ACC112 (cell line): ENCODE results near the gene SPC24.
"Not testable (repeated sequence)": the region's sequence is repeated elsewhere in the genome, so short reads cannot be mapped to it uniquely, and the experiment has no call there.

Experiments
- H2AFZ ChIP-seq: fragments of 200-600 bp; sonication (generic); one replicate; pipeline ENCODE4 v1.6.0; 2017; ENCODE audit warnings: antibody characterized with exemption, low read length; ENCODE audit not compliant: unreplicated experiment
- H3K27ac ChIP-seq: fragments of 200-600 bp; sonication (generic); 2 replicates; pipeline ENCODE4 v1.5.1; 2014; ENCODE audit warnings: low read depth, mild to moderate bottlenecking, antibody characterized with exemption, low read length, moderate library complexity
- H3K27me3 ChIP-seq: fragments of 200-600 bp; sonication (generic); 2 replicates; pipeline ENCODE4 v1.6.1; 2014; ENCODE audit warnings: mild to moderate bottlenecking, antibody characterized with exemption, low read length, moderate library complexity, mixed read lengths; ENCODE audit not compliant: insufficient read depth
- H3K36me3 ChIP-seq: fragments of 200-600 bp; sonication (generic); 2 replicates; pipeline ENCODE4 v1.6.1; 2016; ENCODE audit warnings: mild to moderate bottlenecking, antibody characterized with exemption, low read length, moderate library complexity, mixed read lengths; ENCODE audit not compliant: insufficient read depth
- H3K4me1 ChIP-seq: fragments of 200-600 bp; sonication (generic); one replicate; pipeline ENCODE4 v1.6.1; 2016; ENCODE audit warnings: low read length, mixed read lengths; ENCODE audit not compliant: insufficient read depth, unreplicated experiment, control insufficient read depth
- H3K4me3 ChIP-seq: fragments of 200-600 bp; sonication (generic); 2 replicates; pipeline ENCODE4 v1.5.1; 2014; ENCODE audit warnings: mild to moderate bottlenecking, low read depth, low read length
- H3K79me2 ChIP-seq: fragments of 200-600 bp; sonication (generic); one replicate; pipeline ENCODE4 v1.6.0; 2016; ENCODE audit warnings: low read length; ENCODE audit not compliant: control insufficient read depth, unreplicated experiment, insufficient read depth

Gene SPC24

DNA sequence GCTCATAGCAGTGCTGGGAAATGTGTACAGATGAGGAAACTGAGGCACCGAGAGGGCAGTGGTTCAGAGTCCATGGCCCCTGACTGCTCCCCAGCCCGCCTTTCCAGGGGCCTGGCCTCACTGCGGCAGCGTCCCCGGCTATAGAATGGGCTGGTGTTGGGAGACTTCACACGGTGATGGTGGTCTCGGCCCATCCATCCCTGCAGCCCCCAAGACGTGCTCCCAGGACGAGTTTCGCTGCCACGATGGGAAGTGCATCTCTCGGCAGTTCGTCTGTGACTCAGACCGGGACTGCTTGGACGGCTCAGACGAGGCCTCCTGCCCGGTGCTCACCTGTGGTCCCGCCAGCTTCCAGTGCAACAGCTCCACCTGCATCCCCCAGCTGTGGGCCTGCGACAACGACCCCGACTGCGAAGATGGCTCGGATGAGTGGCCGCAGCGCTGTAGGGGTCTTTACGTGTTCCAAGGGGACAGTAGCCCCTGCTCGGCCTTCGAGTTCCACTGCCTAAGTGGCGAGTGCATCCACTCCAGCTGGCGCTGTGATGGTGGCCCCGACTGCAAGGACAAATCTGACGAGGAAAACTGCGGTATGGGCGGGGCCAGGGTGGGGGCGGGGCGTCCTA is 50.5 kb downstream of the SPC24 start:
- Histone ChIP-seq H3K4me3 (no peak overlapping the region), H3K36me3 (peaks cover 25% of the 10 kb centered on the region), H3K27me3 (no peaks in the 10 kb centered on the region), H2AFZ (no peak overlapping the region), H3K4me1 (no peaks in the 10 kb centered on the region), H3K27ac (no peak overlapping the region), H3K79me2 (peaks cover 14% of the 10 kb centered on the region)

DNA sequence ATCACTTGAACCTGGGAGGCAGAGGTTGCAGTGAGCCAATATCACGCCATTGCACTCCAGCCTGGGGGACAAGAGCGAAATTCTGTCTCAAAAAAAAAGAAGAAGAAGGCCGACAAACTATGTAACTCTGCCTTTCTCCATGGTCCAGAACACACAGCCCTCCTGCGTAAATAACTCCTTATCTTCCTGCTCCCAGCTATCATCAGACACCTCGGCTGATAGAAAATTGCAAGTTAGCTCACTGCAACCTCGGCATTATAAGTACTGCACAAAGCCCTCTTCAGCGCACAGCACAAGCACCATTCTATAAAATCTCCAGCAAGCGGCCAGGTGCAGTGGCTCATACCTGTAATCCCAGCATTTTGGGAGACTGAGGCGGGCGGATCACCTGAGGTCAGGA is 51.9 kb downstream of the SPC24 start:
- Histone ChIP-seq H3K36me3 (peaks cover 29% of the 10 kb centered on the region), H3K79me2 (peaks cover 22% of the 10 kb centered on the region)
- H3K27ac ChIP-seq: not testable (repeated sequence)

DNA sequence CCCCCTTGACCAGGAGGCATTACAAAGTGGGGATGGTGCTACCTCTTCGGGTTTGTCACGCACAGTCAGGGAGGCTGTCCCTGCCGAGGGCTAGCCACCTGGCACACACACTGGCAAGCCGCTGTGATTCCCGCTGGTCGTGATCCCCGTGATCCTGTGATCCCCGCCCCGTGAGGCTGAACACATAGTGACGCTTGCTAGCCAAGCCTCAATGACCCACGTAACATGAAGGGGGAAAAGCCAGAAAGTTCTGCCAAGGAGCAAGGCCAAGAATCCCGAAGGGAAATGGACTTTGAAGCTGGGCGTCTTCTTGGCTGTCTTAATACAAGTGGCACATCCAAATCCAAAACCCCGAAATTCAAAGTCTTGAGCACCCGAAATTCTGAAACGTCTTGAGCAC is 52.6 kb downstream of the SPC24 start:
- H3K4me1 ChIP-seq: no peaks in the 10 kb centered on the region
- H3K4me3 ChIP-seq: no peak overlapping the region
- H3K36me3 ChIP-seq: peaks cover 25% of the 10 kb centered on the region
- no peaks in the 10 kb centered on the region for H3K27me3 ChIP-seq
- no peak overlapping the region for H3K27ac ChIP-seq
- peaks cover 30% of the 10 kb centered on the region for H3K79me2 ChIP-seq
- no peak overlapping the region for H2AFZ ChIP-seq

More for the DNA sequence above, 51.9 kb downstream of the SPC24 start:
- not testable (repeated sequence) for H3K4me1 ChIP-seq, H2AFZ ChIP-seq, H3K27me3 ChIP-seq, H3K4me3 ChIP-seq

DNA sequence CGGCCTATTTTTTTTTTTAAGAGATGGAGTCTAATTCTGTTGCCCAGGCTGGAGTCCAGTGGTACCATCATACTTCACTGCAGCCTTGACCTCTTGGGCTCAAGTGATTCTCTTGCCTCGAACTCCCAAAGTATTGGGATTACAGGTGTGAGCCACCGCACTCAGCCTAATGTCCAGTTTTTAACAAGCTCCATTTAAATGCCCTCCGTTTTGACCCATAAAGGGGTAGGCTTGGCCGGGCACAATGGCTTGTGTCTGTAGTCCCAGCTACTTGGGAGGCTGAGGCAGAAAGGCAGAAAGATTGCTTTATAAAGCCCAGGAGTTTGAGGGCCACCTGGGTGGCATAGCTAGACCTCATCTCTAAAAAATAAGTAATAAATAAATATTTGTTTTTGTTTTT is 54.5 kb downstream of the SPC24 start:
- no peak overlapping the region for H3K4me3 ChIP-seq
- no peak overlapping the region for H3K27ac ChIP-seq
- peaks cover 39% of the 10 kb centered on the region for H3K79me2 ChIP-seq
- H2AFZ ChIP-seq: no peak overlapping the region
- H3K36me3 ChIP-seq: peaks cover 19% of the 10 kb centered on the region
- no peaks in the 10 kb centered on the region for H3K27me3 ChIP-seq
- peaks cover 9% of the 10 kb centered on the region for H3K4me1 ChIP-seq

DNA sequence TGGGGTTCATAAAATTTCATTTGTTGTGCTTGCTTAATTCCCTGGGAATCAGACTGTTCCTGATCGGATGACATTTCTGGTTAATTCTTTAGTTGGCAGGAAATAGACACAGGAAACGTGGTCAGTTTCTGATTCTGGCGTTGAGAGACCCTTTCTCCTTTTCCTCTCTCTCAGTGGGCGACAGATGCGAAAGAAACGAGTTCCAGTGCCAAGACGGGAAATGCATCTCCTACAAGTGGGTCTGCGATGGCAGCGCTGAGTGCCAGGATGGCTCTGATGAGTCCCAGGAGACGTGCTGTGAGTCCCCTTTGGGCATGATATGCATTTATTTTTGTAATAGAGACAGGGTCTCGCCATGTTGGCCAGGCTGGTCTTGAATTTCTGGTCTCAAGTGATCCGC is 55.5 kb downstream of the SPC24 start:
- Histone ChIP-seq H3K36me3 (peaks cover 19% of the 10 kb centered on the region), H3K4me3 (no peak overlapping the region), H3K27me3 (no peaks in the 10 kb centered on the region), H3K79me2 (peaks cover 38% of the 10 kb centered on the region), H3K27ac (no peak overlapping the region), H2AFZ (no peak overlapping the region), H3K4me1 (peaks cover 15% of the 10 kb centered on the region)

DNA sequence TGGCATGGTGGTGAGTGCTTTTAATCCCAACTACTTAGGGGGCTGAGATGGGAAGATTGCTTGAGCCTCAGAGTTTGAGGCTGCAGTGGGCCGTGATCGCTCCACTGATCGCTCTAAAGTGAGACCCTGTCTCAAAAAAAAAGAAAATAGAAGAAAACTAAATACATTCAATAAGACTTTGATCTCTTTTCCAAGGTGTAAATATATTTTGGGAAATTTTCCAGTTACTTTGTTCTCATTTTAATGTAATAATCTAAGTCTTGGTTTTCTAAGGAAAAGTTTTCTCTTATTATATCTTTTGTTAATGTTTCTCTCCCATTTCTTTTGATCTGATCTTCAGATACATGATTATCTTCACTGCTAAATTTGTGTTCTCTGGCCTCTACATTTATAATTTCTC is 56.7 kb downstream of the SPC24 start:
- H3K36me3 ChIP-seq: peaks cover 19% of the 10 kb centered on the region
- peaks cover 20% of the 10 kb centered on the region for H3K4me1 ChIP-seq
- H3K27me3 ChIP-seq: no peaks in the 10 kb centered on the region
- H3K27ac ChIP-seq: no peak overlapping the region
- H3K79me2 ChIP-seq: peaks cover 40% of the 10 kb centered on the region
- no peak overlapping the region for H3K4me3 ChIP-seq
- H2AFZ ChIP-seq: no peak overlapping the region

DNA sequence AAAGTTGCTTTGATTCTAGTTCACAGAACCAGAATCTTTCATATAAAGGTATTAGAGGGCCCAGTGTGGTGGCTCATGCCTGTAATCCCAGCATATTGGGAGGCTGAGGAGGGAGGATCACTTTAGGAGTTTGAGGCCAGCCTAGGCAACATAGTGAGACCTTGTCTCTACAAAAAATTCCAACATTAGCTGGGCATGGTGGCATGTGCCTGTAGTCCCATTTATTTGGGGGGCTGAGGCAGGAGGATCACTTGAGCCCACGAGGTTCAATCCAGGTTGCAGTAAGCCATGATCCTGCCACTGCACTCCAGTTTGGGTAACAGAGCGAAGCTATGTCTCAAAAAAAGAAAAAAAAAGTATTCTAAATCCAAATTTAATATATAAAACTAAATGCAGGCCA is 57.3 kb downstream of the SPC24 start:
- H3K4me3 ChIP-seq: no peak overlapping the region
- no peak overlapping the region for H2AFZ ChIP-seq
- peaks cover 20% of the 10 kb centered on the region for H3K4me1 ChIP-seq
- H3K27me3 ChIP-seq: no peaks in the 10 kb centered on the region
- peaks cover 45% of the 10 kb centered on the region for H3K79me2 ChIP-seq
- H3K27ac ChIP-seq: no peak overlapping the region
- H3K36me3 ChIP-seq: peaks cover 19% of the 10 kb centered on the region

DNA sequence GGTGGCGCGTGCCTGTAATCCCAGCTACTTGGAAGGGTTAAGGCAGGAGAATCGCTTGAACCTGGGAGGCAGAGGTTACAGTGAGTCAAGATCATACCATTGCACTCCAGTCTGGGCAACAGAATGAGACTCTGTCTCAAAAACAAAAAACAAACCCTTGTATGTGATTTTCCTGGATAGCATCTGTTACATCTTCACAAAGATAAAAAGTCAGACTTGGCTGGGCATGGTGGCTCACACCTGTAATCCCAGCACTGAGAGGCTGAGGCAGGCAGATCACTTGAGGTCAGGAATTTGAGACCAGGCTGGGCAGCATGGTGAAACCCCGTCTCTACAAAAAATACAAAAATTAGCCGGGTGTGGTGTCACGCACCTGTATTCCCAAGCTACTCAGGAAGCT is 58.2 kb downstream of the SPC24 start:
- Histone ChIP-seq H3K4me1 (peaks cover 28% of the 10 kb centered on the region), H3K36me3 (peaks cover 19% of the 10 kb centered on the region), H3K79me2 (peaks cover 48% of the 10 kb centered on the region), H3K27ac (peak overlapping the region; percentile 89; the same call in 1 of the 2 replicates)
- H3K4me3 ChIP-seq, H3K27me3 ChIP-seq, H2AFZ ChIP-seq: not testable (repeated sequence)

DNA sequence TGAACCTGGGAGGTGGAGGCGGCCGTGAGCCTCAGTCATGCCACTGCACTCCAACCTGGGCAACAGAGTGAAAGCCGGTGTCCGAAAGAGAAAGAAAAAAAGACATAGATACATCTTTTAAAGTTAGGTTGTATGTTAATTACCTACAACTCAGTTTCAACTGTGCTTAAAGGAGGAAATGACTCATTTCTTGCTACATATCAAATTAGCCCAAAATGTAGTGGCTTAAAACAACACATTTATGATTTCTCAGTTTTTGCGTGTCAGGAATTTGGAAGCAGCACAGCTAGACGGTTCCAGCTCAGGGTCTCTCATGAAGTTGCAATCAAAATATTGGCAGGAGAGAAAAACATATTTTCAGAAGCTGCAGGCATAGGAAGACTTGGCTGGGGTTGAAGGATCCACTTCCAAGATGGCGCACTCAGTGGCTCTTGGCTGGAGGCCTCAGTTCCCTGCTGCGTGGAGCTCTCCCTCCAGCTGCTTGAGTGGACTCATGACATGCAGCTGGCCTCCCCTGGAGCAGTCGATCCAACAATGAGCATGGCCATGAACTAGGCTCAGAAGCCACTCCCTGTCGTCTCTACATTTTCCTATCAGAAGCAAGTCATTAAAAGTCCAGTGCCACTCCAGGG is 59.3 kb downstream of the SPC24 start:
- no peak overlapping the region for H2AFZ ChIP-seq
- H3K4me3 ChIP-seq: peak overlapping the region; percentile 45
- peak overlapping the region; percentile 89 for H3K27ac ChIP-seq
- no peaks in the 10 kb centered on the region for H3K27me3 ChIP-seq
- H3K36me3 ChIP-seq: peaks cover 19% of the 10 kb centered on the region
- H3K79me2 ChIP-seq: peaks cover 51% of the 10 kb centered on the region
- peaks cover 28% of the 10 kb centered on the region for H3K4me1 ChIP-seq
